Fibroblast of lung (primary cell): ENCODE results near the gene BMERB1. TPM values are rescaled to one million over a fixed set of nuclear protein-coding genes. Genes with fewer than 3 reads are reported as not detected.
"Not testable (repeated sequence)": the region's sequence is repeated elsewhere in the genome, so short reads cannot be mapped to it uniquely, and the experiment has no call there.

Experiments used
- DNase-seq, 2 donors: peaks; one replicate each; pipeline versions ENCODE4 v3.0.0 to v3.0.0-alpha.2; 2010; ENCODE audit warnings: low read depth in 2 of 2
- H2AFZ ChIP-seq: 2 replicates; pipeline ENCODE4 v1.5.1; 2012; ENCODE audit warnings: low read length, control low read depth, inconsistent platforms
- H3K27ac ChIP-seq: 2 replicates; pipeline ENCODE4 v1.5.1; 2011; ENCODE audit warnings: low read length, control low read depth; ENCODE audit not compliant: insufficient read depth
- H3K27me3 ChIP-seq: 2 replicates; pipeline ENCODE4 v1.5.1; 2011; ENCODE audit warnings: mild to moderate bottlenecking, low read length; ENCODE audit not compliant: control insufficient read depth, insufficient read depth
- H3K36me3 ChIP-seq: 2 replicates; pipeline ENCODE4 v1.5.1; 2011; ENCODE audit warnings: low read length; ENCODE audit not compliant: control insufficient read depth, insufficient read depth
- H3K4me1 ChIP-seq: 2 replicates; pipeline ENCODE4 v1.5.1; 2011; ENCODE audit warnings: low read length; ENCODE audit not compliant: control insufficient read depth, insufficient read depth; ENCODE audit errors: extremely low read depth
- H3K4me2 ChIP-seq: 2 replicates; pipeline ENCODE4 v1.5.1; 2011; ENCODE audit warnings: low read length, control low read depth; ENCODE audit not compliant: insufficient read depth; ENCODE audit errors: extremely low read depth
- H3K4me3 ChIP-seq, 4 experiments: fragments of 200-600 bp in 1 of 4; sonication (generic) in 1 of 4; replicated peaks in 1 of 4; 2 replicates each; pipeline ENCODE4 v1.5.1; 2011 to 2016; ENCODE audit warnings: low read length in 4 of 4, low read depth in 3 of 4, mild to moderate bottlenecking in 3 of 4, control low read depth in 2 of 4, inconsistent platforms in 1 of 4, mixed read lengths in 1 of 4; ENCODE audit not compliant: insufficient read depth in 1 of 4; ENCODE audit errors: control extremely low read depth in 1 of 4
- H3K79me2 ChIP-seq: 2 replicates; pipeline ENCODE4 v1.5.1; 2012; ENCODE audit warnings: mild to moderate bottlenecking, low read length, inconsistent platforms; ENCODE audit not compliant: control insufficient read depth, insufficient read depth
- H3K9ac ChIP-seq: 2 replicates; pipeline ENCODE4 v1.5.1; 2011; ENCODE audit warnings: mild to moderate bottlenecking, low read length, control low read depth; ENCODE audit not compliant: insufficient read depth
- H3K9me3 ChIP-seq: 2 replicates; pipeline ENCODE4 v1.5.1; 2012; ENCODE audit warnings: low read depth, low read length; ENCODE audit not compliant: control insufficient read depth, insufficient read depth
- H4K20me1 ChIP-seq: 2 replicates; pipeline ENCODE4 v1.5.1; 2011; ENCODE audit warnings: low read length; ENCODE audit not compliant: control insufficient read depth, insufficient read depth; ENCODE audit errors: extremely low read depth
- EZH2 ChIP-seq: IDR thresholded peaks from 2 replicates; pipeline ENCODE4 v1.5.1; 2012; ENCODE audit warnings: low read length, control low read depth, mild to moderate bottlenecking; ENCODE audit errors: missing control alignments
- polyA plus RNA-seq, 2 donors: library from polyadenylated mRNA; depleted of rRNA in 1 of 2; stranded (reverse) in 1 of 2; unstranded in 1 of 2; fragments of >200 nt; gene quantifications; 2 replicates each; pipeline ENCODE4 v1.2.1, GENCODE V29; 2011 to 2012; ENCODE audit warnings: missing spikeins in 1 of 2
- total RNA-seq: library from RNA; depleted of rRNA; stranded (reverse); fragments of >200 nt; gene quantifications from 2 replicates; pipeline ENCODE4 v1.2.1, GENCODE V29; 2014
- TF ChIP-seq, protein P1 (sequence below), 2 donors: IDR thresholded peaks in 1 of 2; conservative IDR thresholded peaks in 1 of 2; 1 replicate in 1 of 2; 2 replicates in 1 of 2; pipeline ENCODE4 v1.5.1; 2011 to 2012; ENCODE audit warnings: low read length in 2 of 2, control low read depth in 1 of 2, inconsistent platforms in 1 of 2, low read depth in 1 of 2, mild to moderate bottlenecking in 1 of 2

BMERB1 gene
- total and polyA plus RNA-seq, 2 donors (not counting 1 experiment from before 2014, with no cell fraction given) = 39.1 to 46.0 TPM

DNA sequence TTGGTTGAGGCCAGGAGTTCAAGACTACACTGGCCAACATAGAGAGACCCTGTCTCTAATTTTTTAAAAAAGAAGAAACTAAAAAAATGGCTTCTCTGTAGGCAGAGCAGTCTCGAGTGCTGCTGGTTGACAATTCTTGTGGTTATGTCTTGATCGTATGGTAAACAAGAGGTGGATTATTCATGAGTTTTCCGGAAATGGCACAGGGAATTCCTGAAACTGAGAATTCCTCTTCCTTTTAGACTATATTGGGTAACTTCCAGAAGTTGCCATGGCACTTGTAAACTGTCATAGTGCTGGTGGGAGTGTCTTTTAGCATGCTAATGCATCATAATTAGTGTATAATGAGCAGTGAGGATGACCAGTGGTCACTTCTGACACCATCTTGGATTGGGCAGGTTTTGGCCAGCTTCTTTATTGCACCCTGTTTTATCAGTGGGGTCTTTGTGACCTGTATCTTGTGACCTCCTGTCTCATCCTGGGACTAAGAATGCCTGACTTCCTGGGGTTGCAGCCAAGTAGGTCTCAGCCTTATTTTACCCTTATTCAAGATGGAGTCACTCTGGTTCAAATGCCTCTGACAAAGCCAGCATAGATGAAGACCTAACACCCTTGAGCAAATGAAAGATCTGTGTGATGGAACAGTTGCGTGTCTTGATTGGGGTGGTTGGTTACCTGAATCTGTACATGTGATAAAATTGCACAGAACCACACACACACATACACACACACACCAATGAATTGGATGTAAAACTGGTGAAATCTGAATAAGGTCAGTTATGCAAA, 30.2 kb downstream of the BMERB1 start:
- H2AFZ ChIP-seq = no peak overlapping the region
- TF ChIP-seq, protein P1, sequence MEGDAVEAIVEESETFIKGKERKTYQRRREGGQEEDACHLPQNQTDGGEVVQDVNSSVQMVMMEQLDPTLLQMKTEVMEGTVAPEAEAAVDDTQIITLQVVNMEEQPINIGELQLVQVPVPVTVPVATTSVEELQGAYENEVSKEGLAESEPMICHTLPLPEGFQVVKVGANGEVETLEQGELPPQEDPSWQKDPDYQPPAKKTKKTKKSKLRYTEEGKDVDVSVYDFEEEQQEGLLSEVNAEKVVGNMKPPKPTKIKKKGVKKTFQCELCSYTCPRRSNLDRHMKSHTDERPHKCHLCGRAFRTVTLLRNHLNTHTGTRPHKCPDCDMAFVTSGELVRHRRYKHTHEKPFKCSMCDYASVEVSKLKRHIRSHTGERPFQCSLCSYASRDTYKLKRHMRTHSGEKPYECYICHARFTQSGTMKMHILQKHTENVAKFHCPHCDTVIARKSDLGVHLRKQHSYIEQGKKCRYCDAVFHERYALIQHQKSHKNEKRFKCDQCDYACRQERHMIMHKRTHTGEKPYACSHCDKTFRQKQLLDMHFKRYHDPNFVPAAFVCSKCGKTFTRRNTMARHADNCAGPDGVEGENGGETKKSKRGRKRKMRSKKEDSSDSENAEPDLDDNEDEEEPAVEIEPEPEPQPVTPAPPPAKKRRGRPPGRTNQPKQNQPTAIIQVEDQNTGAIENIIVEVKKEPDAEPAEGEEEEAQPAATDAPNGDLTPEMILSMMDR (conservative IDR thresholded peaks at IDR 0.05 in 1 of 2, IDR thresholded peaks at IDR 0.05 in 1 of 2; ENCODE audit: low read depth in 1 of 2, low read length in 2 of 2) = no peak
- TF ChIP-seq EZH2 = no peak
- H3K4me3 ChIP-seq = no peak overlapping the region
- no peaks in the 10 kb centered on the region for H3K4me1 ChIP-seq
- no peaks in the 10 kb centered on the region for H4K20me1 ChIP-seq
- H3K9ac ChIP-seq = no peak overlapping the region
- no peaks in the 10 kb centered on the region for H3K9me3 ChIP-seq
- no peak overlapping the region for H3K27ac ChIP-seq
- H3K36me3 ChIP-seq = no peaks in the 10 kb centered on the region
- H3K4me2 ChIP-seq = no peak overlapping the region
- H3K27me3 ChIP-seq = no peaks in the 10 kb centered on the region
- no peaks in the 10 kb centered on the region for H3K79me2 ChIP-seq
- peak in 1 of 2 donors; percentile 45 for DNase-seq

DNA sequence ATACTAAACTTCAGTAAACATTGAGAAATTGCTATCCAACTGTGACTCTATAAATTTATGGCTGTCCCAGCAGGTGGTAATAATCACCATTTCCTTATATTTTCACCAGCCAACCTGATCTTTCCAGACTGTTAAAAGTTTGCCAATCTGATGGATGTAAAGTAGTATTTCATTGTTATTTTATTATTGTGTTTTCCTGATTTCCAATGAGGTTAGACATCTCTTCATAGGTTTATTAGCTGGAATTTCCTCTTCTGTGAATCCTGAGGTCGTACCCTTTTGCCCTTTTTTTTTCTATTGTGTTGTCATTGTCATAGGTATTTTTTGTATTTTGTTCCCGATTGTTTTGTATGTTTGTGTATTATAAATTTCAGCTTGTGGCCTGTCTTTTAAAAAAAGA, 31.7 kb downstream of the BMERB1 start:
- Histone ChIP-seq H2AFZ (no peak overlapping the region), H3K27me3 (no peaks in the 10 kb centered on the region), H3K27ac (no peak overlapping the region), H3K9ac (no peak overlapping the region), H3K4me3 (no peak overlapping the region), H3K36me3 (no peaks in the 10 kb centered on the region), H3K4me1 (no peaks in the 10 kb centered on the region), H3K9me3 (no peaks in the 10 kb centered on the region), H3K79me2 (no peaks in the 10 kb centered on the region), H3K4me2 (no peak overlapping the region), H4K20me1 (no peaks in the 10 kb centered on the region)
- no peak for DNase-seq
- TF ChIP-seq, protein P1 (conservative IDR thresholded peaks at IDR 0.05 in 1 of 2, IDR thresholded peaks at IDR 0.05 in 1 of 2; ENCODE audit: low read depth in 1 of 2, low read length in 2 of 2) = no peak
- no peak for TF ChIP-seq EZH2

DNA sequence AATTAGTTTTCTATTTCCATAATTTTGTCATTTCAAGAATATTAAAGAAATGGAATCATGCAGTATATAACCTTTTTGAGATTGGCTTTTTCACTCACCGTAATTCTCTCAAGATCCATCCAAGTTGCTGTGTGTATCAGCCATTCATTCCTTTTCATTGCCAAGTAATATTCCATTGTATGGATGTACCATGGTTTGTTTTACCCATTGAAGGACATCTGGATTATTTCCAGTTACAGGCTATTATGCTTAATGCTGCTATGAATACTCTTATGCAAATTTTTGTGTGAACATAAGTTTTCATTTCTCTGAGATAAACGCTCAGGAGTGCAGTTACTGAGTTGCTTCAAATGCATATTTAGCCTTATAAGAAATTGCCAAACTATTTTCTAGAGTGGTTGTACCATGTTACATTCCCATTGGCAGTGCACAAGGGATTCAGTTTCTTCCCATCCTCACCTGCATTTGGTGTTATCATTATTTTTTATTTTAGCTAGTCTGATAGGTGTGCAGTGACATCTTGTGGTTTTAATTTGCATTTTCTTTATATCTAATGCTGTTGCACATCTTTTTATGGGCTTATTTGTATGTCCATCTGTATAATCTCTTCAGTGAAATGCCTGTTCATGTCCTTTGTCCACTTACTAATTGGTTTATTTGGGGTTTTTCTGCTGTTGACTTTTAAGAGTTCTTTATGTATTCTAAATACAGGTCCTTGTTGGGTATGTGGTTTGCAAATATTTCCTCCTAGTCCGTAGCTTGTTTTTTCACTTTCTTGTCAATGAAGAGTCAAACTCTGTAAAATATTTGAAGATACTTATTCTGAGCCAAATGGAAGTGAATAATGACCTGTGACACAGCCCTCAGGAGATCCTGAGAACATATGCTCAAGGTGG, 32.7 kb downstream of the BMERB1 start:
- TF ChIP-seq, protein P1 (conservative IDR thresholded peaks at IDR 0.05 in 1 of 2, IDR thresholded peaks at IDR 0.05 in 1 of 2; ENCODE audit: low read depth in 1 of 2, low read length in 2 of 2) = no peak
- no peak for TF ChIP-seq EZH2
- Histone ChIP-seq H3K4me1 (no peaks in the 10 kb centered on the region), H3K27me3 (no peaks in the 10 kb centered on the region), H3K36me3 (no peaks in the 10 kb centered on the region), H4K20me1 (no peaks in the 10 kb centered on the region), H3K9me3 (no peaks in the 10 kb centered on the region), H3K9ac (no peak overlapping the region), H2AFZ (no peak overlapping the region), H3K27ac (no peak overlapping the region), H3K4me3 (no peak overlapping the region), H3K79me2 (no peaks in the 10 kb centered on the region), H3K4me2 (no peak overlapping the region)
- DNase-seq = peak in 1 of 2 donors; percentile 42

DNA sequence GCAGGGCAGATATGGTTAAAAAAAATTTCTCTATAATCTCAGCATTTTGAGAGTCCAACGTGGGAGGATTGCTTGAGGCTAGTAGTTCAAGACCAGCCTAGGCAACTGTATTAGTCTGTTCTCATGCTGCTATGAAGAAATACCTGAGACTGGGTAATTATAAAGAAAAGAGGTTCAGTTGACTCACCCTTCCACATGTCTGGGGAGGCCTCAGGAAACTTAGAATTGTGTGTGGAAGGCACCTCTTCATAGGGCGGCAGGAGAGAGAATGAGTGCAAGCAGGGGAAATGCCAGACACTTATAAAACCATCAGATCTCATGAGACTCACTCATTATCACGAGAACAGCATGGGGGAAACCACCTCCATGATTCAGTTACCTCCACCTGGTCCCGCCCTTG, 42.6 kb downstream of the BMERB1 start:
- not testable (repeated sequence) for DNase-seq, H4K20me1 ChIP-seq, H3K9ac ChIP-seq, H2AFZ ChIP-seq, H3K36me3 ChIP-seq, H3K4me3 ChIP-seq, H3K27me3 ChIP-seq, H3K4me1 ChIP-seq, H3K9me3 ChIP-seq, H3K27ac ChIP-seq, H3K79me2 ChIP-seq, H3K4me2 ChIP-seq
